CD4-positive, alpha-beta T cell (primary cell): ENCODE measurements around the gene TMCC3. TPM values are rescaled to one million over a fixed set of nuclear protein-coding genes. Genes with fewer than 3 reads are reported as not detected.

Source experiments
- ATAC-seq: fragments of 200-7000 bp; cut with Tn5 transposase; one replicate; pipeline ENCODE4 v1.10.0; 2022; ENCODE audit warnings: mild to moderate bottlenecking; ENCODE audit not compliant: poor library complexity
- CTCF ChIA-PET: fragments of 350-600 bp; sonication (Branson Sonifier 250); formaldehyde crosslinking; loops from one replicate; lab custom pipeline; 2021; ENCODE audit warnings: antibody characterized with exemption, inconsistent platforms; lab: Charles Lee
- POLR2A ChIA-PET: fragments of 350-600 bp; sonication (Branson Sonifier 250); formaldehyde crosslinking; loops from one replicate; lab custom pipeline; 2021; ENCODE audit warnings: antibody characterized with exemption, inconsistent platforms; lab: Charles Lee
- DNase-seq, 14 experiments: peaks; one replicate each; pipeline ENCODE4 v3.0.0-alpha.2; 2013 to 2020; ENCODE audit warnings: mixed read lengths in 2 of 14
- H3K27ac ChIP-seq, 2 donors: one replicate each; pipeline versions ENCODE4 v1.5.1 to v1.7.0; 2013; ENCODE audit warnings: low read length in 2 of 2, low read depth in 1 of 2, mild to moderate bottlenecking in 1 of 2
- H3K27me3 ChIP-seq, 2 experiments: 1 replicate in 1 of 2; 2 replicates in 1 of 2; pipeline versions ENCODE4 v1.6.1 to v1.7.0; 2013; ENCODE audit warnings: low read length in 2 of 2, control low read depth in 1 of 2, mild to moderate bottlenecking in 1 of 2, moderate library complexity in 1 of 2; ENCODE audit not compliant: insufficient read depth in 2 of 2, control insufficient read depth in 1 of 2
- H3K36me3 ChIP-seq: one replicate; pipeline ENCODE4 v1.6.1; 2013; ENCODE audit warnings: low read length, control low read depth; ENCODE audit not compliant: insufficient read depth
- H3K4me1 ChIP-seq: one replicate; pipeline ENCODE4 v1.6.1; 2013; ENCODE audit warnings: low read length, control low read depth; ENCODE audit not compliant: insufficient read depth
- H3K4me3 ChIP-seq: one replicate; pipeline ENCODE4 v1.5.1; 2013; ENCODE audit warnings: mild to moderate bottlenecking, low read length, moderate library complexity
- H3K9me3 ChIP-seq, 2 experiments: 1 replicate in 1 of 2; 2 replicates in 1 of 2; pipeline versions ENCODE4 v1.6.1 to v1.7.0; 2013; ENCODE audit warnings: low read length in 2 of 2, mild to moderate bottlenecking in 2 of 2, control low read depth in 1 of 2, moderate library complexity in 1 of 2; ENCODE audit not compliant: control insufficient read depth in 1 of 2, insufficient read depth in 1 of 2
- H3K27ac Mint-ChIP-seq: one replicate; pipeline ENCODE4 v1.8.0; 2020; ENCODE audit warnings: mixed read lengths
- H3K27me3 Mint-ChIP-seq: one replicate; pipeline ENCODE4 v1.8.0; 2021; ENCODE audit warnings: mixed read lengths
- H3K36me3 Mint-ChIP-seq: one replicate; pipeline ENCODE4 v1.8.0; 2021; ENCODE audit warnings: low read depth, mixed read lengths
- H3K4me1 Mint-ChIP-seq: one replicate; pipeline ENCODE4 v1.8.0; 2021; ENCODE audit warnings: low read depth, mixed read lengths
- H3K4me3 Mint-ChIP-seq: one replicate; pipeline ENCODE4 v1.8.0; 2020; ENCODE audit warnings: mild to moderate bottlenecking, mixed read lengths
- H3K9me3 Mint-ChIP-seq: one replicate; pipeline ENCODE4 v1.8.0; 2020; ENCODE audit warnings: mixed read lengths
- intact Hi-C, 2 experiments: fragments of 100-400 bp; cut with DNase I in 1 of 2; cut with micrococcal nuclease in 1 of 2; formaldehyde crosslinking; loops; one replicate each; pipeline versions ENCODE4 v1.15.1 to v1.9.0; 2023 to 2025; cut with DNase I, micrococcal nuclease
- total RNA-seq, 174 experiments: library from RNA in 2 of 174; stranded (reverse) in 2 of 174; gene quantifications; one replicate each; pipeline ENCODE4 v1.2.3 and lab custom pipeline; 2021 to 2026
- TF ChIP-seq, protein P1 (sequence below): fragments of 200-600 bp; IDR thresholded peaks from one replicate; pipeline ENCODE4 v1.8.0; 2022; ENCODE audit warnings: antibody characterized with exemption, mild to moderate bottlenecking

The TMCC3 gene
- total RNA-seq, 2 experiments from 2014 or later, result 0.78 to 1.3 TPM

- POLR2A ChIA-PET, result interaction anchor here (0.6 kb wide), 1 partner anchor 9 kb away, joined by 3 read pairs; no protein-coding TSS in a partner anchor
- Histone ChIP-seq H3K9me3 (no peaks in the 10 kb centered on the region), H3K27ac (no peak overlapping the region), H3K4me1 (no peaks in the 10 kb centered on the region), H3K36me3 (no peaks in the 10 kb centered on the region), H3K27me3 (no peaks in the 10 kb centered on the region), H3K4me3 (no peak overlapping the region)
- Mint-ChIP-seq H3K27ac (no peak overlapping the region), H3K4me3 (no peak overlapping the region), H3K36me3 (no peaks in the 10 kb centered on the region), H3K4me1 (no peaks in the 10 kb centered on the region), H3K27me3 (no peaks in the 10 kb centered on the region), H3K9me3 (no peaks in the 10 kb centered on the region)
- no peak for ATAC-seq
- DNase-seq, result no peak
- CTCF ChIA-PET, result no interaction called here
- intact Hi-C loops, result no loop called here
- TF ChIP-seq, protein P1, sequence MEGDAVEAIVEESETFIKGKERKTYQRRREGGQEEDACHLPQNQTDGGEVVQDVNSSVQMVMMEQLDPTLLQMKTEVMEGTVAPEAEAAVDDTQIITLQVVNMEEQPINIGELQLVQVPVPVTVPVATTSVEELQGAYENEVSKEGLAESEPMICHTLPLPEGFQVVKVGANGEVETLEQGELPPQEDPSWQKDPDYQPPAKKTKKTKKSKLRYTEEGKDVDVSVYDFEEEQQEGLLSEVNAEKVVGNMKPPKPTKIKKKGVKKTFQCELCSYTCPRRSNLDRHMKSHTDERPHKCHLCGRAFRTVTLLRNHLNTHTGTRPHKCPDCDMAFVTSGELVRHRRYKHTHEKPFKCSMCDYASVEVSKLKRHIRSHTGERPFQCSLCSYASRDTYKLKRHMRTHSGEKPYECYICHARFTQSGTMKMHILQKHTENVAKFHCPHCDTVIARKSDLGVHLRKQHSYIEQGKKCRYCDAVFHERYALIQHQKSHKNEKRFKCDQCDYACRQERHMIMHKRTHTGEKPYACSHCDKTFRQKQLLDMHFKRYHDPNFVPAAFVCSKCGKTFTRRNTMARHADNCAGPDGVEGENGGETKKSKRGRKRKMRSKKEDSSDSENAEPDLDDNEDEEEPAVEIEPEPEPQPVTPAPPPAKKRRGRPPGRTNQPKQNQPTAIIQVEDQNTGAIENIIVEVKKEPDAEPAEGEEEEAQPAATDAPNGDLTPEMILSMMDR, result no peak
Observed at GRCh38 chr12:94631058-94631457, 19.3 kb downstream of the TMCC3 start.

GRCh38 chr12:94628819-94629472 is 21.4 kb downstream of the TMCC3 start:
- POLR2A ChIA-PET, result no interaction called here
- H3K4me1 Mint-ChIP-seq, result no peaks in the 10 kb centered on the region
- H3K36me3 ChIP-seq, result no peaks in the 10 kb centered on the region
- H3K9me3 Mint-ChIP-seq, result no peaks in the 10 kb centered on the region
- H3K4me3 ChIP-seq, result no peak overlapping the region
- CTCF ChIA-PET, result no interaction called here
- no peak overlapping the region for H3K4me3 Mint-ChIP-seq
- H3K27me3 ChIP-seq, result no peaks in the 10 kb centered on the region
- H3K27me3 Mint-ChIP-seq, result no peaks in the 10 kb centered on the region
- DNase-seq (no peak), ATAC-seq (no peak)
- H3K27ac ChIP-seq, result no peak overlapping the region
- no peak overlapping the region for H3K27ac Mint-ChIP-seq
- no peaks in the 10 kb centered on the region for H3K36me3 Mint-ChIP-seq
- intact Hi-C loops, result no loop called here
- no peaks in the 10 kb centered on the region for H3K4me1 ChIP-seq
- TF ChIP-seq, protein P1, result no peak
- no peaks in the 10 kb centered on the region for H3K9me3 ChIP-seq

GRCh38 chr12:94628369-94628768 is 22.0 kb downstream of the TMCC3 start:
- intact Hi-C loops, result no loop called here
- no peak overlapping the region for H3K27ac Mint-ChIP-seq
- H3K4me1 Mint-ChIP-seq, result no peaks in the 10 kb centered on the region
- H3K36me3 Mint-ChIP-seq, result no peaks in the 10 kb centered on the region
- Histone ChIP-seq H3K9me3 (no peaks in the 10 kb centered on the region), H3K4me1 (no peaks in the 10 kb centered on the region), H3K27ac (no peak overlapping the region), H3K4me3 (no peak overlapping the region), H3K36me3 (no peaks in the 10 kb centered on the region), H3K27me3 (no peaks in the 10 kb centered on the region)
- no peak overlapping the region for H3K4me3 Mint-ChIP-seq
- no peak for ATAC-seq
- no peaks in the 10 kb centered on the region for H3K27me3 Mint-ChIP-seq
- POLR2A ChIA-PET, result no interaction called here
- TF ChIP-seq, protein P1, result no peak
- no peak for DNase-seq
- no peaks in the 10 kb centered on the region for H3K9me3 Mint-ChIP-seq
- CTCF ChIA-PET, result no interaction called here
